Measurements from ENCODE around the gene INSRR. TPM values are rescaled to one million over a fixed set of nuclear protein-coding genes. Genes with fewer than 3 reads are reported as not detected.

The INSRR gene
- total and polyA plus RNA-seq, 9 of the 15 experiments (the other 6 are each of a cell fraction or from before 2014, with no cell fraction given): 0.03 to 0.18 (median 0.06) TPM; not detected in 3

GRCh38 chr1:156866249-156866909 is 7.5 kb upstream of the INSRR start:
- DNase-seq (ENCODE audit: extremely low read depth in 1 of 4, low spot score in 3 of 4) (peak; percentile 65 to 75 (median 72)), FAIRE-seq (no peak), ATAC-seq (peak; percentile 30)
- ChIA-PET POLR2A (interaction anchor here (0.8 kb wide), 1 partner anchor 205 kb away, joined by 4 read pairs; no protein-coding TSS in a partner anchor), CTCF (ENCODE audit: low intra/inter-chr PET ratio) (no interaction called here)
- WGBS (ENCODE audit: insufficient coverage, low coverage, missing lambda C conversion rate): 24% methylated on average over 7 of the region's 12 CpGs
- no TSS peak for BruUV-seq (replicated peaks)
- H3K36me3 ChIP-seq (ENCODE audit: control insufficient read depth, insufficient read depth, low read length): peaks cover 5% of the 10 kb centered on the region; the same call in 2 of the 3 replicates
- peak overlapping the region; percentile 36; the same call in 1 of the 2 replicates for H3K4me2 ChIP-seq (ENCODE audit: insufficient read depth, low read length)
- in situ Hi-C loops (cut with MboI) (no loop called here), intact Hi-C loops (cut with micrococcal nuclease) (no loop called here)
- no peak overlapping the region for H3K4me3 ChIP-seq
- peaks cover 4% of the 10 kb centered on the region for H3K9me1 ChIP-seq (ENCODE audit: control insufficient read depth, insufficient read depth, low read length)
- H3K27ac ChIP-seq (ENCODE audit: extremely low read depth, low read depth, low read length): peak overlapping the region; percentile 31; the same call in 2 of the 3 replicates
- H3K79me2 ChIP-seq (ENCODE audit: control insufficient read depth, insufficient read depth, low read length): peaks cover 37% of the 10 kb centered on the region; the same call in 2 of the 3 replicates
- H3K9ac ChIP-seq (ENCODE audit: insufficient read depth in 1 of 2, low read depth in 2 of 2, low read length in 2 of 2): peak overlapping the region in 1 of 2 experiments; percentile 72; a peak in 3 of 4 replicates
- peaks cover 78 to 79% of the 10 kb centered on the region in 2 experiments for H3K4me1 ChIP-seq (replicated peaks in 1 of 2; ENCODE audit: control insufficient read depth in 2 of 2, insufficient read depth in 2 of 2, low read length in 2 of 2)
- no peaks in the 10 kb centered on the region for H4K20me1 ChIP-seq (replicated peaks; ENCODE audit: control insufficient read depth, insufficient read depth, low read length)
- H2AFZ ChIP-seq (ENCODE audit: low read depth, low read length): peak overlapping the region; percentile 56
- no peaks in the 10 kb centered on the region for H3K9me3 ChIP-seq (replicated peaks; ENCODE audit: control insufficient read depth, insufficient read depth, low read depth, low read length)
- H3K27me3 ChIP-seq (ENCODE audit: control insufficient read depth in 2 of 2, insufficient read depth in 2 of 2, low read length in 2 of 2): no peaks in the 10 kb centered on the region
- TF ChIP-seq HDAC6 (IDR thresholded peaks at IDR 0.05; ENCODE audit: low read depth, low read length): no peak
- TF ChIP-seq KDM5B (IDR thresholded peaks at IDR 0.05; ENCODE audit: insufficient replicate concordance, low read depth, low read length): peak; percentile 5
- TF ChIP-seq MAZ (CRISPR knock-in tag; conservative IDR thresholded peaks at IDR 0.05 in 1 of 2, IDR thresholded peaks at IDR 0.05 in 1 of 2): peak in 1 of 2 experiments; percentile 59; a peak in 2 of 4 replicates
- no peak for TF ChIP-seq MIER1 (IDR thresholded peaks at IDR 0.05; ENCODE audit: low read depth)
- peak; percentile 65 for TF ChIP-seq EP300 (IDR thresholded peaks at IDR 0.05; ENCODE audit: low read length)
- TF ChIP-seq ETV6 (IDR thresholded peaks at IDR 0.05; ENCODE audit: borderline replicate concordance in 1 of 2, low read depth in 2 of 2, low read length in 1 of 2): peak in 1 of 2 experiments; percentile 79; a peak in 2 of 4 replicates
- no peak for TF ChIP-seq ETV6 (CRISPR knock-in tag; IDR thresholded peaks at IDR 0.05; ENCODE audit: borderline replicate concordance)
- TF ChIP-seq RNF2 (IDR thresholded peaks at IDR 0.05): peak; percentile 82; the same call in 1 of the 2 replicates
- TF ChIP-seq NR2C2 (CRISPR knock-in tag; IDR thresholded peaks at IDR 0.05): no peak
- peak; percentile 54; the same call in 1 of the 2 replicates for TF ChIP-seq NR2C2 (tag; IDR thresholded peaks at IDR 0.05)
- peak; percentile 77; the same call in 1 of the 2 replicates for TF ChIP-seq ZBTB7A (IDR thresholded peaks at IDR 0.05; ENCODE audit: borderline replicate concordance, control insufficient read depth, low read depth, low read length)
- peak; percentile 46; the same call in 1 of the 2 replicates for TF ChIP-seq GABPA (tag; conservative IDR thresholded peaks at IDR 0.05; ENCODE audit: low read depth)
- TF ChIP-seq DIDO1 (tag; IDR thresholded peaks at IDR 0.05; ENCODE audit: low read depth): no peak
- no peak for TF ChIP-seq ILF3 (IDR thresholded peaks at IDR 0.05; ENCODE audit: borderline replicate concordance)
- TF ChIP-seq ZNF263 (CRISPR knock-in tag; IDR thresholded peaks at IDR 0.05; ENCODE audit: borderline replicate concordance): peak; percentile 68
- TF ChIP-seq RCOR1 (IDR thresholded peaks at IDR 0.05; ENCODE audit: borderline replicate concordance in 1 of 2, low read depth in 2 of 2, low read length in 2 of 2): peak in 1 of 2 experiments; percentile 13; a peak in 1 of 4 replicates
- TF ChIP-seq VEZF1 (CRISPR knock-in tag; IDR thresholded peaks at IDR 0.05): peak; percentile 66
- 0 out of 2 replicates have a peak, but pooled peaks have one; percentile 7 for TF ChIP-seq NFIC (IDR thresholded peaks at IDR 0.05)
- TF ChIP-seq TFAP4 (CRISPR knock-in tag; IDR thresholded peaks at IDR 0.05; ENCODE audit: borderline replicate concordance): peak; percentile 68; the same call in 1 of the 2 replicates
- TF ChIP-seq ZNF121 (CRISPR knock-in tag; conservative IDR thresholded peaks at IDR 0.05): no peak

All from K562 (cell line).